ENCODE measurements around the gene PGA5. TPM values are rescaled to one million over a fixed set of nuclear protein-coding genes. Genes with fewer than 3 reads are reported as not detected.
A peak's percentile ranks its signal among the peaks of the same experiment; 100 is the strongest.

The PGA5 gene
- total RNA-seq, 1 donor from 2014 or later: not detected

GRCh38 chr11:61281581-61282250 is 40.7 kb downstream of the PGA5 start:
- no peak for DNase-seq
- no peaks in the 10 kb centered on the region for H3K36me3 Mint-ChIP-seq (ENCODE audit: low read depth)
- ATAC-seq (ENCODE audit: low read depth): peak; percentile 37
- POLR2A ChIA-PET: interaction anchor here (0.5 to 1.0 kb wide), 2 partner anchors 11 to 12 kb away, joined by 3 read pairs; no protein-coding TSS in a partner anchor
- intact Hi-C loops (cut with micrococcal nuclease): no loop called here
- TF ChIP-seq CTCF (IDR thresholded peaks at IDR 0.05): no peak
- no peak overlapping the region for H3K4me3 Mint-ChIP-seq
- no peaks in the 10 kb centered on the region for H3K27me3 Mint-ChIP-seq
- no peak overlapping the region for H3K27ac Mint-ChIP-seq
- peaks cover 5% of the 10 kb centered on the region for H3K9me3 Mint-ChIP-seq
- CTCF ChIA-PET: no interaction called here
- H3K4me1 Mint-ChIP-seq: no peaks in the 10 kb centered on the region

GRCh38 chr11:61283613-61284012 is 42.6 kb downstream of the PGA5 start:
- ChIA-PET CTCF (no interaction called here), POLR2A (no interaction called here)
- ATAC-seq (ENCODE audit: low read depth): no peak
- Mint-ChIP-seq H3K36me3 (ENCODE audit: low read depth) (no peaks in the 10 kb centered on the region), H3K4me1 (no peaks in the 10 kb centered on the region), H3K9me3 (peaks cover 5% of the 10 kb centered on the region), H3K27ac (no peak overlapping the region), H3K4me3 (no peak overlapping the region), H3K27me3 (no peaks in the 10 kb centered on the region)
- no peak for TF ChIP-seq CTCF (IDR thresholded peaks at IDR 0.05)
- DNase-seq: no peak
- intact Hi-C loops (cut with micrococcal nuclease): no loop called here

- H3K27ac Mint-ChIP-seq: no peak overlapping the region
- H3K4me1 Mint-ChIP-seq: no peaks in the 10 kb centered on the region
- H3K4me3 Mint-ChIP-seq: no peak overlapping the region
- intact Hi-C loops (cut with micrococcal nuclease): no loop called here
- POLR2A ChIA-PET: no interaction called here
- CTCF ChIA-PET: no interaction called here
- peaks cover 3% of the 10 kb centered on the region for H3K9me3 Mint-ChIP-seq
- DNase-seq (no peak), ATAC-seq (ENCODE audit: low read depth) (no peak)
- H3K36me3 Mint-ChIP-seq (ENCODE audit: low read depth): no peaks in the 10 kb centered on the region
- TF ChIP-seq CTCF (IDR thresholded peaks at IDR 0.05): no peak
- H3K27me3 Mint-ChIP-seq: peaks cover 2% of the 10 kb centered on the region
These were observed 46.5 kb downstream of the PGA5 start for GRCh38 chr11:61287338-61287977.

GRCh38 chr11:61290905-61291690 is 50.1 kb downstream of the PGA5 start:
- H3K4me1 Mint-ChIP-seq: peaks cover 9% of the 10 kb centered on the region
- ChIA-PET POLR2A (no interaction called here), CTCF (no interaction called here)
- DNase-seq: no peak
- H3K27me3 Mint-ChIP-seq: peaks cover 10% of the 10 kb centered on the region
- no peak overlapping the region for H3K27ac Mint-ChIP-seq
- intact Hi-C loops (cut with micrococcal nuclease): loop anchor here (10.0 kb wide), 1 partner anchor 294 kb away; the partner anchor contains the start of gene SYT7
- no peaks in the 10 kb centered on the region for H3K9me3 Mint-ChIP-seq
- ATAC-seq (ENCODE audit: low read depth): no peak
- H3K36me3 Mint-ChIP-seq (ENCODE audit: low read depth): no peaks in the 10 kb centered on the region
- TF ChIP-seq CTCF (IDR thresholded peaks at IDR 0.05): no peak
- no peak overlapping the region for H3K4me3 Mint-ChIP-seq

- Mint-ChIP-seq H3K36me3 (ENCODE audit: low read depth) (peaks cover 3% of the 10 kb centered on the region), H3K4me1 (peaks cover 9% of the 10 kb centered on the region), H3K27ac (no peak overlapping the region), H3K27me3 (peaks cover 10% of the 10 kb centered on the region), H3K9me3 (no peaks in the 10 kb centered on the region), H3K4me3 (no peak overlapping the region)
- no peak for TF ChIP-seq CTCF (IDR thresholded peaks at IDR 0.05)
- POLR2A ChIA-PET: interaction anchor here (0.6 kb wide), 1 partner anchor 11 kb away, joined by 3 read pairs; no protein-coding TSS in a partner anchor
- intact Hi-C loops (cut with micrococcal nuclease): loop anchor here (10.0 kb wide), 1 partner anchor 292 kb away; the partner anchor contains the start of gene SYT7
- no peak for DNase-seq
- no peak for ATAC-seq (ENCODE audit: low read depth)
- CTCF ChIA-PET: no interaction called here
These were observed 51.4 kb downstream of the PGA5 start for GRCh38 chr11:61292356-61292755.
